Measurements from ENCODE around the gene GPC6. TPM values are rescaled to one million over a fixed set of nuclear protein-coding genes. Genes with fewer than 3 reads are reported as not detected.

Gene GPC6
- polyA plus RNA-seq, 1 donor (not counting 4 experiments of a cell fraction or from before 2014, with no cell fraction given): 0.42 TPM

GRCh38 chr13:93740334-93740733 is 513.7 kb downstream of the GPC6 start:
- H3K9me3 ChIP-seq (ENCODE audit: control insufficient read depth, low read depth, low read length): no peaks in the 10 kb centered on the region
- no peak overlapping the region for H2AFZ ChIP-seq (ENCODE audit: control insufficient read depth, low read length)
- DNase-seq (ENCODE audit: low read depth, low spot score) (no peak), FAIRE-seq (no peak)
- no peaks in the 10 kb centered on the region for H3K79me2 ChIP-seq (ENCODE audit: control insufficient read depth, insufficient read depth, low read length)
- H3K4me3 ChIP-seq (ENCODE audit: control insufficient read depth in 2 of 3, extremely low read depth in 1 of 3, insufficient read depth in 2 of 3, low read depth in 1 of 3, low read length in 3 of 3): no peak overlapping the region
- no peak overlapping the region for H3K9ac ChIP-seq (ENCODE audit: control insufficient read depth, extremely low read depth, insufficient read depth, low read length)
- dilution Hi-C loops (cut with MboI; ENCODE audit: extremely low pct_ligation_motif_present, low sequenced_read_pairs): no loop called here
- H3K9me1 ChIP-seq (ENCODE audit: control insufficient read depth, extremely low read depth, insufficient read depth, low read length): no peaks in the 10 kb centered on the region
- no peak overlapping the region for H3K27ac ChIP-seq (ENCODE audit: control insufficient read depth, insufficient read depth, low read length)
- no peak for TF ChIP-seq EZH2 (IDR thresholded peaks at IDR 0.05; ENCODE audit: low read length)
- TF ChIP-seq, protein P1, sequence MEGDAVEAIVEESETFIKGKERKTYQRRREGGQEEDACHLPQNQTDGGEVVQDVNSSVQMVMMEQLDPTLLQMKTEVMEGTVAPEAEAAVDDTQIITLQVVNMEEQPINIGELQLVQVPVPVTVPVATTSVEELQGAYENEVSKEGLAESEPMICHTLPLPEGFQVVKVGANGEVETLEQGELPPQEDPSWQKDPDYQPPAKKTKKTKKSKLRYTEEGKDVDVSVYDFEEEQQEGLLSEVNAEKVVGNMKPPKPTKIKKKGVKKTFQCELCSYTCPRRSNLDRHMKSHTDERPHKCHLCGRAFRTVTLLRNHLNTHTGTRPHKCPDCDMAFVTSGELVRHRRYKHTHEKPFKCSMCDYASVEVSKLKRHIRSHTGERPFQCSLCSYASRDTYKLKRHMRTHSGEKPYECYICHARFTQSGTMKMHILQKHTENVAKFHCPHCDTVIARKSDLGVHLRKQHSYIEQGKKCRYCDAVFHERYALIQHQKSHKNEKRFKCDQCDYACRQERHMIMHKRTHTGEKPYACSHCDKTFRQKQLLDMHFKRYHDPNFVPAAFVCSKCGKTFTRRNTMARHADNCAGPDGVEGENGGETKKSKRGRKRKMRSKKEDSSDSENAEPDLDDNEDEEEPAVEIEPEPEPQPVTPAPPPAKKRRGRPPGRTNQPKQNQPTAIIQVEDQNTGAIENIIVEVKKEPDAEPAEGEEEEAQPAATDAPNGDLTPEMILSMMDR (optimal IDR thresholded peaks at IDR 0.05 in 1 of 3, IDR thresholded peaks at IDR 0.05 in 1 of 3, conservative IDR thresholded peaks at IDR 0.05 in 1 of 3; ENCODE audit: extremely low read depth in 1 of 3, insufficient read depth in 2 of 3, low read length in 3 of 3): no peak
- no peaks in the 10 kb centered on the region for H3K27me3 ChIP-seq (ENCODE audit: control insufficient read depth, extremely low read depth, insufficient read depth, low read length)
- no peaks in the 10 kb centered on the region for H3K36me3 ChIP-seq (ENCODE audit: control insufficient read depth in 2 of 2, extremely low read depth in 1 of 2, insufficient read depth in 2 of 2, low read length in 2 of 2)
- no peak overlapping the region for H3K4me2 ChIP-seq (ENCODE audit: control insufficient read depth, extremely low read depth, insufficient read depth, low read depth, low read length)
- no peaks in the 10 kb centered on the region for H4K20me1 ChIP-seq (ENCODE audit: control insufficient read depth, extremely low read depth, insufficient read depth, low read length)
- H3K4me1 ChIP-seq (ENCODE audit: control insufficient read depth, extremely low read depth, insufficient read depth, low read length): no peaks in the 10 kb centered on the region

DNA sequence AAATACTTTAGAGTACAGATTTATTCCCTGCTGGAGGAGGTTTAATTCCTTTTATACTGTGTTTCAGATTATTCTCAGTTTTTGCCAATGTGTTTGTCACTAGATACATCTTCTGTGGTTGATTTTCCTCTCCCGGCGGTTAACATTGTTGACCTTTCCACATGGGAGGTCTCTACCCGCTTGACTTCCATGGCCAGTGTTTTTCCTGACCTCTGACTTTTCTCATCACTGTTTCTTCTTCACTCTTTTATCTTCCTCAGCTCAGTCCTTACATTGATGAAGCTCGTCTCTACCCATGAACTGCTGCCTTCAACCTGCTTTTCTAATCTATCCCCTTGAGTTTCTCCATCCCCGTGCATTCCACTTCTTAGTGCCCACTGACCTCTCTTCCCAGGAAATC is 517.4 kb downstream of the GPC6 start:
- no peak overlapping the region for H3K27ac ChIP-seq (ENCODE audit: control insufficient read depth, insufficient read depth, low read length)
- no peak overlapping the region for H2AFZ ChIP-seq (ENCODE audit: control insufficient read depth, low read length)
- no peaks in the 10 kb centered on the region for H3K36me3 ChIP-seq (ENCODE audit: control insufficient read depth in 2 of 2, extremely low read depth in 1 of 2, insufficient read depth in 2 of 2, low read length in 2 of 2)
- H3K27me3 ChIP-seq (ENCODE audit: control insufficient read depth, extremely low read depth, insufficient read depth, low read length): no peaks in the 10 kb centered on the region
- FAIRE-seq: no peak
- no peaks in the 10 kb centered on the region for H4K20me1 ChIP-seq (ENCODE audit: control insufficient read depth, extremely low read depth, insufficient read depth, low read length)
- no peak overlapping the region for H3K9ac ChIP-seq (ENCODE audit: control insufficient read depth, extremely low read depth, insufficient read depth, low read length)
- H3K9me3 ChIP-seq (ENCODE audit: control insufficient read depth, low read depth, low read length): no peaks in the 10 kb centered on the region
- no peak overlapping the region for H3K4me2 ChIP-seq (ENCODE audit: control insufficient read depth, extremely low read depth, insufficient read depth, low read depth, low read length)
- no peaks in the 10 kb centered on the region for H3K9me1 ChIP-seq (ENCODE audit: control insufficient read depth, extremely low read depth, insufficient read depth, low read length)
- no peak for TF ChIP-seq EZH2 (IDR thresholded peaks at IDR 0.05; ENCODE audit: low read length)
- TF ChIP-seq, protein P1 (optimal IDR thresholded peaks at IDR 0.05 in 1 of 3, IDR thresholded peaks at IDR 0.05 in 1 of 3, conservative IDR thresholded peaks at IDR 0.05 in 1 of 3; ENCODE audit: extremely low read depth in 1 of 3, insufficient read depth in 2 of 3, low read length in 3 of 3): no peak
- no peak overlapping the region for H3K4me3 ChIP-seq (ENCODE audit: control insufficient read depth in 2 of 3, extremely low read depth in 1 of 3, insufficient read depth in 2 of 3, low read depth in 1 of 3, low read length in 3 of 3)
- dilution Hi-C loops (cut with MboI; ENCODE audit: extremely low pct_ligation_motif_present, low sequenced_read_pairs): no loop called here
- H3K79me2 ChIP-seq (ENCODE audit: control insufficient read depth, insufficient read depth, low read length): no peaks in the 10 kb centered on the region
- H3K4me1 ChIP-seq (ENCODE audit: control insufficient read depth, extremely low read depth, insufficient read depth, low read length): no peaks in the 10 kb centered on the region
- DNase-seq (ENCODE audit: low read depth, low spot score): no peak

All from keratinocyte (primary cell).